ENCODE data around the gene KRTAP2-1. TPM values are rescaled to one million over a fixed set of nuclear protein-coding genes. Genes with fewer than 3 reads are reported as not detected.
"Not testable (repeated sequence)": the region's sequence is repeated elsewhere in the genome, so short reads cannot be mapped to it uniquely, and the experiment has no call there.

Gene KRTAP2-1
- polyA plus RNA-seq, 3 donors: not detected

- no peak for DNase-seq (ENCODE audit: extremely low read depth in 1 of 11, low read depth in 9 of 11, low spot score in 4 of 11)
Measured at GRCh38 chr17:41018541-41018940, 28.6 kb downstream of the KRTAP2-1 start.

- no peak for DNase-seq (ENCODE audit: extremely low read depth in 1 of 11, low read depth in 9 of 11, low spot score in 4 of 11)
Measured at GRCh38 chr17:41016578-41017215, 30.4 kb downstream of the KRTAP2-1 start.

GRCh38 chr17:41015454-41015853 lies 31.7 kb downstream of the KRTAP2-1 start:
- no peak for DNase-seq (ENCODE audit: extremely low read depth in 1 of 11, low read depth in 9 of 11, low spot score in 4 of 11)

- DNase-seq (ENCODE audit: extremely low read depth in 1 of 11, low read depth in 9 of 11, low spot score in 4 of 11): no peak
Measured at GRCh38 chr17:41013606-41014005, 33.5 kb downstream of the KRTAP2-1 start.

- no peak for DNase-seq (ENCODE audit: extremely low read depth in 1 of 11, low read depth in 9 of 11, low spot score in 4 of 11)
Measured at GRCh38 chr17:41013181-41013580, 33.9 kb downstream of the KRTAP2-1 start.

GRCh38 chr17:41012326-41013120 lies 34.6 kb downstream of the KRTAP2-1 start:
- no peak for DNase-seq (ENCODE audit: extremely low read depth in 1 of 11, low read depth in 9 of 11, low spot score in 4 of 11)

GRCh38 chr17:41010441-41010840 lies 36.7 kb downstream of the KRTAP2-1 start:
- DNase-seq (ENCODE audit: extremely low read depth in 1 of 11, low read depth in 9 of 11, low spot score in 4 of 11): no peak

GRCh38 chr17:41009936-41010335 lies 37.2 kb downstream of the KRTAP2-1 start:
- no peak for DNase-seq (ENCODE audit: extremely low read depth in 1 of 11, low read depth in 9 of 11, low spot score in 4 of 11)

- no peak for DNase-seq (ENCODE audit: extremely low read depth in 1 of 11, low read depth in 9 of 11, low spot score in 4 of 11)
Measured at GRCh38 chr17:41009301-41009760, 37.8 kb downstream of the KRTAP2-1 start.

- no peak for DNase-seq (ENCODE audit: extremely low read depth in 1 of 11, low read depth in 9 of 11, low spot score in 4 of 11)
Measured at GRCh38 chr17:41008811-41009210, 38.3 kb downstream of the KRTAP2-1 start, which contains the start of gene KRTAP3-1. Gene KRTAP3-1 (minus strand): TSS chr17:41009128. CDS start chr17:41009074, 54 bp downstream.

- no peak for DNase-seq (ENCODE audit: extremely low read depth in 1 of 11, low read depth in 9 of 11, low spot score in 4 of 11)
Measured at GRCh38 chr17:41004397-41004796, 42.7 kb downstream of the KRTAP2-1 start.

- DNase-seq (ENCODE audit: extremely low read depth in 1 of 11, low read depth in 9 of 11, low spot score in 4 of 11): no peak
Measured at GRCh38 chr17:41003926-41004325, 43.2 kb downstream of the KRTAP2-1 start.

- DNase-seq (ENCODE audit: extremely low read depth in 1 of 11, low read depth in 9 of 11, low spot score in 4 of 11): no peak
Measured at GRCh38 chr17:41002814-41003213, 44.3 kb downstream of the KRTAP2-1 start.

- no peak for DNase-seq (ENCODE audit: extremely low read depth in 1 of 11, low read depth in 9 of 11, low spot score in 4 of 11)
Measured at GRCh38 chr17:41001795-41002194, 45.3 kb downstream of the KRTAP2-1 start.

GRCh38 chr17:40999563-40999962 lies 47.6 kb downstream of the KRTAP2-1 start, which contains the start of gene KRTAP3-2:
Gene KRTAP3-2 (minus strand): TSS chr17:40999906. CDS start chr17:40999853, 53 bp downstream.
- not testable (repeated sequence) for DNase-seq (ENCODE audit: extremely low read depth in 1 of 11, low read depth in 9 of 11, low spot score in 4 of 11)

GRCh38 chr17:40997361-40997760 lies 49.8 kb downstream of the KRTAP2-1 start:
- no peak for DNase-seq (ENCODE audit: extremely low read depth in 1 of 11, low read depth in 9 of 11, low spot score in 4 of 11)

GRCh38 chr17:40996829-40997228 lies 50.3 kb downstream of the KRTAP2-1 start:
- DNase-seq (ENCODE audit: extremely low read depth in 1 of 11, low read depth in 9 of 11, low spot score in 4 of 11): no peak

All from renal cortex interstitium (tissue), 11 donors.